ENCODE results near the gene ZNF516.

The ZNF516 gene

GRCh38 chr18:76420898-76421684 lies 74.0 kb downstream of the ZNF516 start:
- no peak for DNase-seq

GRCh38 chr18:76419811-76420210 lies 75.2 kb downstream of the ZNF516 start:
- DNase-seq, result no peak

- no peak for DNase-seq
These were observed 78.1 kb downstream of the ZNF516 start for GRCh38 chr18:76416911-76417310.

- DNase-seq, result no peak
These were observed 80.0 kb downstream of the ZNF516 start for GRCh38 chr18:76414936-76415621.

GRCh38 chr18:76412818-76413565 lies 82.0 kb downstream of the ZNF516 start:
- DNase-seq, result no peak

GRCh38 chr18:76412010-76412817 lies 82.8 kb downstream of the ZNF516 start:
- no peak for DNase-seq

GRCh38 chr18:76410660-76411417 lies 84.2 kb downstream of the ZNF516 start:
- no peak for DNase-seq

- DNase-seq, result no peak
These were observed 85.0 kb downstream of the ZNF516 start for GRCh38 chr18:76410033-76410432.

GRCh38 chr18:76408480-76409067 lies 86.5 kb downstream of the ZNF516 start:
- DNase-seq, result no peak

- no peak for DNase-seq
These were observed 87.4 kb downstream of the ZNF516 start for GRCh38 chr18:76407681-76408080.

- no peak for DNase-seq
These were observed 88.3 kb downstream of the ZNF516 start for GRCh38 chr18:76406791-76407190.

- no peak for DNase-seq
These were observed 89.2 kb downstream of the ZNF516 start for GRCh38 chr18:76405681-76406356.

- DNase-seq, result no peak
These were observed 89.8 kb downstream of the ZNF516 start for GRCh38 chr18:76405280-76405679.

GRCh38 chr18:76404345-76404831 lies 90.7 kb downstream of the ZNF516 start:
- no peak for DNase-seq

- DNase-seq, result no peak
These were observed 92.7 kb downstream of the ZNF516 start for GRCh38 chr18:76402026-76402990.

- DNase-seq, result no peak
These were observed 93.5 kb downstream of the ZNF516 start for GRCh38 chr18:76401498-76401897.

- peak; percentile 44 for DNase-seq
These were observed 95.2 kb downstream of the ZNF516 start for GRCh38 chr18:76399613-76400391.

GRCh38 chr18:76398896-76399612 lies 96.0 kb downstream of the ZNF516 start:
- peak; percentile 59 for DNase-seq
